HG03280 (cell line): Measurements from ENCODE around the gene BRI3.

Source experiments
- ATAC-seq: cut with Tn5 transposase; IDR thresholded peaks from one replicate; pipeline ENCODE4 v1.9.1; 2021; ENCODE audit warnings: mild to moderate bottlenecking, moderate library complexity; ENCODE audit not compliant: unreplicated experiment

BRI3 gene

DNA sequence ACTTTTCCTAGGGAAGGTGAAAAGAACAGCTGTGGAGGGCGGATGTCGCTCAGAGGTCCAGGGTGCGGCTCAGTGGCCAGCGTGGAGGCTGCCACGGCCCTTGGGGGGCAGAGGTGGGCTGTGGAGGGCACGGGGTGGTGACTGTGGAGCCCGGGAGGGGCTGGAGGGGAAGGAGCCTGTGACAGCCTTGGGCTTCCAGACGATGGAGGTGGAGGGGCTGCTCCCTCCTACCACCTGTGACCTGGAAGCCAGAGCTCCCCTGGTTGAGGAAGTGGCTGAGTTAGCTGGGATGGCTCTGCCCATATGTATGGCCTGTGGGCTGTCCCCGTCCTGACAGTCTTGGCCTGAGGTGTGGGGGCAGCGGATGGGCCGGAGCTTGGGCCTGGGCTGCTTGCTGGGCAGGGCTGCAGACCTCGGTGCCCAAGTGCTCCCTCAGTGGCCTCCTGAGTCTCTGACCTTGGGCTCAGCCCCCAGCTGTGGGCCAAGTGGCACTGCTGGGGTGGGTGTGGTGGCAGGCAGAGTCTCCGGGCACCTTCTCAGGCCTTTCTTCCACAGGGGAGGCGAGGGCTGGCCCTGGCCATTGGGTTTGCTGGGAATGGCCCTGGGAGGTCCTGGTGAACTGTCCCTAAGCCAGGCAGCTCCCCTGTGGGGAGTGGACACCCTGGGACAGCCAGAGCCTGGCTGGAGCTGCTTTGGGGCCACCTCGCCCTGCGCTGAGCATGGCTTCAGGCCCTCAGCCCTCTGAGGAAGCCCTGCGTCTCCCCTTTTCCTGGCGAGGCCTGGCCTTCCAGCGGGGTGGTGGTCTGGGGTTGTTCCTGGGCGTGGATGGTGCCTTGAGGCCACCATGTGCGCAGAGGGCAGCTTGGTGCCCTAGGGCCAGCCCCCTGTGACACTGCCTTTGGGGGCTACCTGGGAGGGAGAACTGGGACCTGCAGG, 3.9 kb downstream of the BRI3 start:
- ATAC-seq: no peak

DNA sequence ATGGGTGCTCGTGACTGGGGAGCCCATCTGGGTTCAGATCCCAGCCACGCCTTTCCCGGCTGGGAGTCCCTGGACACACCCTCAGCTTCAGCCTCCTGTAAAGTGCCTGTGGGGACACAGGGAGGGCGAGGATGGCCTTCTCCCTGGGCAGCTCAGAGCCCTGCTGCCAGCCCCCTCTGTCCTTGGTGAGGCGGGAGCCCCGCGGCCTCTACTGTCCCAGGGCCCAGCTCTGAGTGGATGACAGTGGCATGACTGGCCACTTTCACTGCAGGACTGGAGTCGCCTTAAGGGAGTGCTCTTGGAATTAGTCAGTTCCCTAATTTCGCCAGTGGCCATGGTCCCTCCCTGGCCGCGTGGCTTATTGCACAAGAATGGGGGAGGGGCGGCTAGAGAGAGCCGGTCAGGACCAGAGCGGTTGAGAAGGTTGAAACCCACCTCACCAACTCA, 4.6 kb downstream of the BRI3 start:
- ATAC-seq: no peak

DNA sequence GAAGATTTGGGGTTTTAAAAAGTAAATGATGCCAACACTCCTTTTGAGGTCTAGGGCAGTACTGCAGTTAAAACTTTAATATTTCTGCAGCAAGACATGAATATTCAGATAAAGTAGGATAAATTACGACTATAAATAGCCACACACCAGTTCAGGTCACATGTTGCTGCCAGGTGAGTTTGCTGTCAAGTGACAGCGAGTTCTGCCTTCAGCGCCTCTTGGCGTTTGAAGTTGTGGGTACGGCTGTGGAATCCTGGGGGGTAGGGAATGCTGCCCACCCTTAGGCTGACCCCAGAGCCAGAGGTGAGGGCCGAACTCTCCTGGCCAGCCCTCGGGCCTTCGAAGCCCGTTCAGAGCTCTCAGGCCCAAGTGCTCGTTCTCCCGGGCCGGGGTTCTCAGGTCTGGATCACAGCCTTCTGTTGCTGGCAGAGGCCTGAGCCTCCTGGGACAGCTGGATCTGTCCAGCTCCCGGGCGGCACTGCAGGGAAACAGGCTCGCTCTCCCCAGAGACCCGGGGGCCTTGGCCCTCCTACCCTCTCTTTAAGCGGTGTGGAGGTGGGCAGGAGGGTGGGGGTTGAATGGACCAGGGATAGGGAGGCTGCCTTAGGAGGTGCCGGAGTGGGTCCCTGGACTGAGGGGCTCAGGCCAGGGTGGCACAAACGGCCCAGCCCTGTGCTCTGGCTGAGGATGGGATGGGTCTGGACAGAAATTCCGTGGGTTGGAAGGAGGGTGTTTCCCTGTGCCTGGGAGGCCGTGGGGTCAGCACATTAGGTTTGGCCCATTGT, 5.4 kb downstream of the BRI3 start:
- no peak for ATAC-seq

DNA sequence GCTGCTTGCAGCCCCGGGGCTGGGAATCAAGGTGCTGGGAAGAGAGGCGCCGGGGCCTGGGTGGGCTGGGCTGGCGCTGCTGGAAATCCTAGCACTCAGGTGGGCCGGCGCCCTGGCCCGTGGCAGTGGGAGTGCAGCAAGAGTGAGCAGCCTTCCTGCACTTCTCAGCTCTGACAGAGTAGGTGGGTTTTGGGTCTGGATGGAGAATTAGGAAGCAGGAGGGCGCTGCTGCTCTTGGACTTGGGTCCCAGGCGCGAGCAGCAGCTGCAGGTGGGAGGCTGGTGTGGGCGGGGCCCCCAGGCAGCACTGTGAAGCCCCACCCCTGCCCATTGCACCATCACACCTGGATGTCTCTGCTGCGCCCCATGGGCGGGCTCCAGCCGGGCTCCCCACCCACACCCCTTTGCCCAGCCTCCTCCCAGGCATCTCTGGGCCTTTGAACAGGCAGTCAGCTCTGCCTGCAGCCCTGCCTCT, 6.0 kb downstream of the BRI3 start:
- ATAC-seq: no peak

DNA sequence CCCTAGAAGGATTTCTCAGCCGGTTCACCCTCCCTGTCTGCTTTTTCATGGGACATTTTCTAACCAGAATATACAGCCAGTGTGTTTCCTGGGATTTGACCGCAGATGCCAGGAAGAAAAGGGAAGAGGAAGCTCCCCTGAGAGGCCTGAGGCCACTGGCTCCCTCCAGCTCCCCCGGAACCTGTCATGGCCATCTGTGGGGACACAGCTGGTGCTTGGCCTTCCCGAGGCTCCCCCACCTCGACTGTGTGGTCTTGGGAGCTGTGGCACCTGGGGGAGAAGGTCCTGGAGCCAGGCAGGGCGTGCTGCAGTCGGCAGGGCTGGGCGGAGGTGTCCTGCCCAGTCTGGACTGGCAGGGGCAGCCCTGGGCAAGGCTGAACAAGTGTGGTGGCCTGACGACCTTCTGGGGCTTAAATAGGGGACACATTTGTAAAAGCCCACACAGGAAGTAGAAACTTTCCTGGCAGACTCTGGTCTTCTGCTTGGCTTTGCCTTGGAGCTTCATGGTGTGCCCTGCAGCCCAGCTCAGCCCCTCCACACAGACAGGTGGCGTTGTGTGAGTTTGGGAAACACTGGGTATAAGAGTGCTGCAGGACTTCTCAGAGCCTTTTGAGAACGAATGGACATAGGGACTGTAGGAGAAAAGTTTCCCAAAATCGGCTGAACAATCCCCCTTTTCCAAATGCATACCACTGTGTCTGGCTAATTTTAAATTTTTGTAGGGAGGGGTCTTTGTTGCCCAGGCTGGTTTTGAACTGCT, 6.8 kb downstream of the BRI3 start:
- ATAC-seq: no peak

DNA sequence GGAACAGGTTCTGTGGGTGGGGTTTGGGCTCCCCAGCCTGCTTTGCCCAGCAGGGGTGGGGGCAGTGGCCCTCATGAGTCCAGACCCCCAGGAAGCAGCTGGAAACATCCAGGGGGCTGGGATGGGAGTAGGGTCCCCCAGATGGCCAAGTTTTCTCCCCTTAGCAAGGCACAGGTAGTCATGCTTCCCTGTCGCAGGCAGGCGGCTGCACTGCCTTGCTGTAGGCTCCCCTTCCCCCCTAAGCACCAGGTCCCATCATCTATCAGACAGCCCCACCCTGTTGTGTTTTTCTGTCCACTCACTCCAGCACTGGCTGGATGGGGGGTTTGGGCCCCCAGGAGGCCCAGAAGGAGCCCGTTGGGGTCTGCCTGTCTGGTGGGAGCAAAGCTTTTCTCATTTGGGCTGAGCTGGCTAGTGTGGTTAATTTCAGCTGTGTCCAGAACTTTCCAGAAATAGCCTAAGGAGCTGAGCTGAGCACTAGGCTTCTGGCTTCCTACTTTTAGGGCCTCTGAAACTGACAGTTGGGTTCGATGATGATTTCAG, 7.9 kb downstream of the BRI3 start:
- ATAC-seq: no peak

DNA sequence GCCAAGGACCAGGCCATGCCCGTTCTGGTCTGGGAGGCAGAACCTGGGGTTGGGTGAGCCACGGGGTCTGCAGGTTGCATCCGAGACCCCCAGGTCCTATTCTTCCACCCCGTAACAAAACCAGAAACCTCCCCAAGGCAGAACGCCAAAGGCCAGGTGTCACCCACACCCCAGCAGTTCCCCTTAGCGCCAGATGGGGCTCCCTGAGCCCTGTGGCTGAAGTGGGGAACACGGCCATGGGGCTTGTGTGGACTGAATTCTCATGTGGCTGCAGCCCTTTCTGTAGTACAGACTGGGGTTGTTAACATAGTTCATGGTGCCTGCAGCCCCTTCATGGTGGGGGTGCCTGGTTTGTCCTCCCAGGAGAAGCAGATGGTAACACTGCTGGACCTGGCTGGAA, 10.2 kb downstream of the BRI3 start:
- ATAC-seq: no peak

DNA sequence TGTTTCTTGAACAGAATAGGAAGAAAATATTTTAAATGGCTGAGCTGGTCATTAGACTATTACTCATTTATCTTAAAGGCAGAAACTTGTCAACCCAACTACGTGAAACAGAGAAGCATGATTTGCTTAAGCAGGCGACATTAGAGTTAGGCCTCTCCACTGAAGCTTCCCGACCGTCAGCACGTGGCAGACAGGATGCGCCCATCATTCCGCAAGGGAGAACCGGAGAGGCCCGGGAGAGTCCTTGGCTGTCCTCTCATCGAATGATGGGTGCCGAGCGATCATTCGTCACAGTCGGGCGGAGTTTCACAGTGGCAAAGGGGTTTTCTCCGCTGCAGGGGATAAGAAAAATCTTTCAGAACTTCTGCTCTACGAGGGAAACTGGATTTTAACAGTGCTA, 11.8 kb downstream of the BRI3 start:
- no peak for ATAC-seq

DNA sequence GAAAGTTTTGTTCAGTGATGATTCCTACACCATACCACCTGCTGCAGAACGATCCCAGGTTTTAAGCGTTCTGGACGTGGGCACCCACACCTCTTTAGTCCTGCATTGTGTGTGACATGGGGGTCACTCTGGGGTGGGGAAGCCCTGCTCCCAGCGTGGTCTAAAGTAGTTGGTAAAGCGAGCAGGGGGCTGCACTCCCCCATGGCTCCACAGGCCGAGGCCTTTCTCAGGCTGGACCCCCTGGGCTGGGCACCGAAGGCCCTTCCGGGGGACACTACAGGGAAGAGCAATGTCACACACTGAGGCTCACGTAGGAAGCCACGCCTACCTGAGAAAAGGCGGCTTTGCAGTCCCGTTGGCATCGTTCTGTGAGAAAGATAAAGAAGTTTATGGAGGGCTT, 12.3 kb downstream of the BRI3 start:
- ATAC-seq: no peak

DNA sequence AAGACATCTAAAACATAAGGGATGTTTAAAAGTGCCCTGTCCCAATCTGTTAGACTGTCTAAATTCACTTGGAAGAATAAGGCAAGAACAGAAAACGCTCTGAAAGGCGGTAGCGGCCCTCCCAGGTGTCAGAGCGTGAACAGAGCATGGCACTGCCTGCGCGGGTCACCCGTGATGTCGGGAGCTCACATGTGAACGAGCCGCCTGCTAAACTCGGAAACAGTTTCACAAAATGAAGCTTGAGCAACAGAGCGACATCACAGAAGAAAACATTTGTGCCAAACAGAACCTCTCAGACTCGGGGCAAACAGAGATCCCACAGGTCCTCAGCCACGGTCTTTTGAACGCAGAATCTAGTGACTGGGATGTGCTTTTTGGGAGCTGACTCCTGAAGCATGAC, 12.8 kb downstream of the BRI3 start:
- ATAC-seq: no peak

DNA sequence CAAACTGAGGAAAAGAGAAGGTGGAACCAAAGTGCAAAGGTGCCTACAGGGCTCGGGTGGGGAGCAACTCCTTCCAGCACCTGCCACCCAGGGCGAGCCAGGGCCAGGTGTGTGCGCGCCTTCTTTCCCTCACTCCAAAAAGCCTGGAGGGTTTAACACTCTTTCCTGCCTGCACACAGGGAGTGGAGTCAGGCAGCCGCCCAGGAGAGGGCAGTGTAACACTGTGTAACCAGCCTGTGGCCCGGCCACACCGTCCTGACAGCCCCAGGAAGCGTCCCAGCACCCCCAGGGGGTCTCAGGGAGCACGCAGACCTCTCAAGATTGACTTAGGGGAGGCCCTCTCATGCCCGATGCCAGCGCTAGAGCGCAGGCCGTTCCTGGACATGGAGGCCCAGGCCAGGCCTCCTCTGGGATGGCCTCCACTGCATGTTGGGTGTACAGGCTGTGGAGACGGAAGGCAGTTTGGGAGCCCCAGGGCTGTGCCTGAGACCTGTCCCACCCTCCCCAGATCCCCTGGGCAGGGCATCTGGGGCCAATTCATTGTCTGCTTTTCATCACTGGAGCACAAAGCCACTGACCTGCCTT, 13.4 kb downstream of the BRI3 start:
- ATAC-seq: no peak

DNA sequence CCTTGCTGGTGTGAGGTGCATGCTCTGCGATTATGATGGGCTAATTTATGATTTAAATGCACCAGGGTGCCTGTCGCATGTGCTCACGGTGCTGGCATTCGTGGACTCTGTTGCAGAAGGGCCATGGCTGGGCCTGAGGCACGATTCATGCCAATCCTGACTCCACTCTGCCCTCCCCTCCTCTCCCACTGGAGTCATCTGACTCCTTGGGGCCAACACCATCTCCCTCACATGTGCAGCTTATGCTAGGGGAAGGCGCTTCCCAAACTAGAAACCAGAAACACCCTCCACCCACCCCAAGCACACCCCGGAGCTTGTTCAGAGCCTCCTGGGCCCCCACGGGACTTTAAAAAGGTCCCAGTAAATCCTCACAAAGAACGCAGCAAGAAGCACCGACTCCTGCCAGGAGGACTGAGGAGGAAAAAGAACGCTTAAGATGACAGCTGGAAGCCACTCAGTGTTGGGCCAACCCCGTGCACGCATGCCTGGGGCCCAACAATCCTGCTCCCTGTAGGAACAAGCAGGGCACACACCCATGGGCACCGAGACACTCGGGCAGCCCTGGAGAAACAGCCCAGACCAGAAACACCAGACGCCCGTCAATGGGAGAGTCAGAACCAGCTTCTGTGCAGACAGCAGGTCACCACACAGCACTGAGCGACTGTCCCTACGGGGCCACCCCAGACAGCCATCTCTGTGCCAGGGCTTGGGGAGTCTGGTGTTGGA, 14.1 kb downstream of the BRI3 start:
- ATAC-seq: no peak

DNA sequence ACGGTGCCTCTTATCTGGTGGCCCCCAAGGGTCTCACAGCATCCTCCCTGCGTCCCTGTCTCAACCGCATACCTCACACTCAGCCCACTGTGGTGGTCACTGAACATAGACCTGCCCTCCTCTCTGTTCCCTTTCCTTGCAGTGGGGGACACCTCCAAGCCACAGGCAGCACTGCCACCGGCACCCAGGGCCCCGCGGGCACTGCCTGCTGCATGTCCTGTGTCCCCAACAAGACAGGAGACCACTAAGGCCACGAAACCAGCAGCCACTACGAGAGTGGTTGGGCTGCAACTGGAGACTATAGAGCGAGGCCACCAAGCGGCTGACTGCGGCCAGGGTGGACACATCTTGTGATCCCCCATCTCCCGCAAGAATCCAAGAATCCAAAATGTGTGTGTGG, 15.3 kb downstream of the BRI3 start:
- ATAC-seq: no peak

DNA sequence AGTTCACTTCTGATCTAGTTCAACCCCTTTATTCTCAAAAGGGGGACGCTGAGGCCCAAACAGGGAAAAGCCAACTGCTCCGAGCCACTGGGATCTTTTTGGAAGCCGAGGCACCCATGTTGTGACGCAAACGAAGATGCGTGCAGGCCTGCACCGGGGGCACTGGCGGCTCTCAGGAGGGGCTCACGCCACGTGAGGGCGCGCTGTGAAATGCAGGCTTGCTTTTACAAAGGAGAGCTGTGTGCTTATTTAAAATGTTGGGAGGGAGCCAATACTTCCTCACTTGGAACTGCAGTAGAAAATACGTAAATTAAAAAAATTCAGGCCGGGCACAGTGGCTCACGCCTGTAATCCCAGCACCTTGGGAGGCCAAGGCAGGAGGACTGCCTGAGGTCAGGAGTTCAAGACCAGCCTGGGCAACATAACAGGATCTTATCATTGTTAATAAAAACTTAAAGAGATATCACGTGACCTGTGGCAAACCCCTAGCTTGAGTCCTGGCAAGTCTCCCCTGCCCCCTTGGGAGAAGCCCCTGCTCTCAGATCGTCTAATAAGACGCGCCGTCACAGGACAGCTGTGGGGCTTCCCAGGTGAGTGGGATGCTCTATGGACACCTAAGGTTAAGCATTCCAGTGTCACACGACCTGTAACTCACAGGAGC, 16.3 kb downstream of the BRI3 start:
- no peak for ATAC-seq

DNA sequence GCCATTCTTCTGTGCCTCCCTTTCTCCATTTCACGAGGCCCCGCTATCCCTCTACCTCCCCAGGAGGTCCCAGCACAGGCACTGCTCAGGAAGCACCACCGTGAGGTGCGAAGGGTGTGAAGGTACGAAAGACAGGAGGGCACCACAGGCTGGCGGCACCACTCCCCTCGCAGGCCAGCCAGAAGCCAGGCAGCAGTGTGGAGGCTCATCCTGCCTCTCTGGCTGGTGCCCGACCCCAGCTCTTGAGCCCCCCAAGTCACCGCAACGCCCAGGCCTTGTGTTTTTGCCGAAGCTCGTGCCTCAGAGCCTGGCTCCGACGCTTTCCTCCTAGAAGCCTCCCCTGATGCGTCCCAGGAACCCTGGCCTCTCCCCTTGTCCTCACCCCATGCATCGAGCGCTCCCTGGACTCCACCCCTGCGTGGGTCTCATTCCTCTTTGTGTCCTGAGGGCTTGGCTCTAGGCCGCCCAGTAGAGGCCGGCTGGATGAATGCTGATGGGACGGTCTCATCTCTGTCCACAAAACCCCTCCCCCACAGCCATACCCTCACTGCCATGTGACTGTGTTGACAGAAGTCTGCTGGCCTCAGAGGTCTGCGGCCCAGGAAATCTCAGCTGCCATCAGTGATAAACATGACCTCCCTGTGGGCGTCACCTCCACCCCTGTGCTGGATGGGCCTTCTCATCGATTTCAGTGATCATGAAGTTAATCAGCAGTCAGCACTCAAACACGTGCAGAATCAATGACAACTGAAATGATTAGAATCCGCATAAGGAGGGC, 19.3 kb downstream of the BRI3 start:
- ATAC-seq: no peak

DNA sequence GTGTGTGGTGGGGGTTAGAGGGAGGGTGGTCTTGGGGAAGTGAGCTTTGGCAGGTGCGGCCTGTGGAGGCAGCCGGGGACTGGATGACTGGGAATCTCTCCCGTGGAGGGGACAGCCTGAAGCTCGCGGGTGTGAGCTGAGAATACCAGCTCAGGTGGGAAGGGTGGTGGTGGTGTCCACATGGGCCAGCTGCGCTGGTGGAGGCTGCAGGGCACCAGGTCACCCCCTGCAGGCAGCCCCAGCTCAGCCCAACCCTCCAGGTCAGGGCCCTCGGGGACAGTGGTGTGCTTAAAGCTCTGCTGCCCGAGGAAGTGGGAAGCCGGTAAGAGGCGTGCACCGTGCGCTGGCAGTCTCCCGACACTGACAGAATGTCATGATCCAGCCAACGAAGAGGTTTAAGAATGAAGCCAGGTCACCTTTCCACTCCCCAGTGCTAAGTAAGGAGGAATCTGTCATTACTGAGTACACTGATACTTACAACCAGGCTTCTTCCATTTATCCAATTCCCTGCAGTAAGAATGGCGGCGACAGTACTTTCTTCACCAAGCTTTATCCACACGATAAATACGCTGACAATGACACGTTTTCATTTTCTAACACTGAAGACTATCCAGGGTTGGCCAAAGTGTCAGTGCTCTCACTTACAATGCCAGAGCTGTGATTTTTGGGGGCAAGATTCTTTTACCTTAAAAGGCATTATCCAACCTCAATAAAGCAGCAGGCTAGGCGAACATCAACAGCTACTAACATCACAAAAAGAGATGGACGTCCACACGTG, 20.4 kb downstream of the BRI3 start:
- ATAC-seq: no peak

DNA sequence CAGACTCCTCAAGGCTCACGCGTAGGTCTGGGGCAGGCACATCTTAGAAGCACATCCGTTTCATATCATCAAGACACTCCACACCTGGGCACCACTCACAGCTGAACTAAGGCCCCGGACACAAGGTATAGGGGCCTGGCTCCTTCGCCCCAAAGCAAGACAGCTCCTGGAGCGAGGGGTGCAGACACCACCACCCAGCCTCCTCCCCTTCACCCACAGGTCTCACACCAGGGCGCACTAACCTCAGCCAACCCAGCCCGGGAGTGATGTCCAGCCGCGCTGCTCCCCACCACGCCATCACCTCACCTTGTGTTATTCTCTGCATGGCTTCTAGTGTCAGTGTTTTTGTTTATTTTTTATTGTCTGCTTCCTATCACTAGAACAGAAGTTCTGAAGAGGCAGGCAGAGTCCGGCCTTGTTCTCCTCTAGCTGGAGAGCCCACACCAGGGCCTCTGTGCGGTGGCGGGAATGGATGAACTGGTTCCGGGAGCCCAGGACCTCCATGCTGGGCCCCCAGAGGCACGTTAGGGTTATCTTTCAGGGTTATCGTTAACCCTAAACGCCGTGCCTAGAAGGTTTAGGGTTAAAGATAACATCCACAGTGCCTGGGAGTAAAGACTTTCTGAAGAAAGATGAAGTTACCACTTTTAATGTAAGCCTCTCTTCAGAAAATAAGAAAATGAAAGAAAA, 21.8 kb downstream of the BRI3 start:
- no peak for ATAC-seq
